ENCODE data around the gene PLXNA4.

The PLXNA4 gene

DNA sequence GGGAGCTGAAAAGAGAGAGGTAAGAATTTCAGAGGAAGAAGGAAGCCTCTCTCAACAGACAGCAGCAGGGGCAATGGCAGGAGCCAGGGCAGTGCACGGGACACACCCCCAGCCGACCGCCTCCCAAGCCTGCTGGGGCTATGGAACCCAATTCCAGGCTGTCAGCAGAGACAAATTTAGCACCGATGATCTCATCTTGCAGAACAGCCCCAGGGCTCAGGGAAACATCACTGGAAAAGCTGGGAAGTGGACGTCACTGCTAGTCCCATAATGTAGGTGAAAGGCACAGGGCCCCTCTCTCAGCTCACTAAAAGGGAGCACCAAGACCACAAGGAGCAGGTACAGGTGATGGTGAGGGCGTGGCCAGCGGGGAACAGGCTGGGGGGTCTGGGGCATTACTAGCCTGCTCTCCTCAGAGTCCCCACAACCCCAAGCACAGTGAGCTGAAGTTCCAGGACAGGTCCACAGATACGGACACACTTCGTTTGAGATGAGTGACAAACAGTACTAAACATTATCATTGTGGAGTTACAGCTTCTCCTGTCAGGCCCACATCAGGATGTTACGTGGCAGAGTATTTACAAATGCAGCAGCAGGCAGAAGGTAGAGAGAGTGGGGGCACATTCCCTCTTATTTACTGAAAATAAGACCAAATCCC lies 103.7 kb downstream of the PLXNA4 start:
- DNase-seq (ENCODE audit: low spot score): no peak
- TF ChIP-seq CTCF (IDR thresholded peaks at IDR 0.05; ENCODE audit: borderline replicate concordance, control extremely low read depth, extremely low read depth, insufficient read depth, missing control alignments): no peak
- in situ Hi-C loops (cut with MboI; ENCODE audit: low sequenced_read_pairs, unreplicated experiment): no loop called here

- in situ Hi-C loops (cut with MboI; ENCODE audit: low sequenced_read_pairs, unreplicated experiment): no loop called here
- no peak for TF ChIP-seq CTCF (IDR thresholded peaks at IDR 0.05; ENCODE audit: borderline replicate concordance, control extremely low read depth, extremely low read depth, insufficient read depth, missing control alignments)
- no peak for DNase-seq (ENCODE audit: low spot score)
Measured at GRCh38 chr7:132471515-132471914, 104.8 kb downstream of the PLXNA4 start.

DNA sequence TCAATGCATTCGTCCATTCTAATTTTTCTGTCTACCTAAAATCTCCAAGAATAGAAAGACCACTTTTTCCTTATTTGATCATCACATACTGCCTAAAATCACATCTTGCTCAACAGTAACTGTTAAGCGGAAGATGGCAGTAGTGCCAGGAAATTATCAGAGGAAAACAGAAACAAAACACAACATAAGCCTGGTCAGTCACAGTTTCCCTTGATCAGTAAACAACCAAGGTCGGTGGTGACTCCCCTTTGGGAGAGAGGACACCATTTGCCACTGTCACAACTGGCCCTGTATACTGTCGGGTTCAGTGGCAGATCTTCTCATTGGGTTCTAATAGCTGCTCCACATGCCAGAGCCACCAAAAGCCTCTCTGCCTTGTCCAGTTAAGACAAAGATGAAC lies 106.6 kb downstream of the PLXNA4 start:
- no peak for DNase-seq (ENCODE audit: low spot score)
- TF ChIP-seq CTCF (IDR thresholded peaks at IDR 0.05; ENCODE audit: borderline replicate concordance, control extremely low read depth, extremely low read depth, insufficient read depth, missing control alignments): no peak
- in situ Hi-C loops (cut with MboI; ENCODE audit: low sequenced_read_pairs, unreplicated experiment): no loop called here

DNA sequence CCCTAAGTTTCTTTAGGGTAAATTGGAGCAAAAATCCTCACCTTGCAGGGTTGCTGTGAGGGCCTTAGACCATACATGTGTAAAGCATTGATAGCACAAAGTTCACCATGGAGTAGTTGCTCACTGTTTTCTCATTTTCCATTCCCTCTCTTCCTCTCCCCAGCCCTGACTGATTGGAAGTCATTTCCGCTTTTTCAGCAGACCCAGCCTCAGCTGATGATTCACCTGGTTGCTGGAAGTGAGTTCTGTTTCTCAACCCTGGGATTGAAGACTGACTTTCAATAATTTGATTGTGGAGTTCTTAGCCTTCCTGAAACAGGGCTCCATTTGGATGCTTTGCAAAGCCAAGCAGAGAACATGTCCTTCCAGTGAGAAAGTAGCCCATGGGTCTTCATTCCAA lies 107.0 kb downstream of the PLXNA4 start:
- in situ Hi-C loops (cut with MboI; ENCODE audit: low sequenced_read_pairs, unreplicated experiment): no loop called here

DNA sequence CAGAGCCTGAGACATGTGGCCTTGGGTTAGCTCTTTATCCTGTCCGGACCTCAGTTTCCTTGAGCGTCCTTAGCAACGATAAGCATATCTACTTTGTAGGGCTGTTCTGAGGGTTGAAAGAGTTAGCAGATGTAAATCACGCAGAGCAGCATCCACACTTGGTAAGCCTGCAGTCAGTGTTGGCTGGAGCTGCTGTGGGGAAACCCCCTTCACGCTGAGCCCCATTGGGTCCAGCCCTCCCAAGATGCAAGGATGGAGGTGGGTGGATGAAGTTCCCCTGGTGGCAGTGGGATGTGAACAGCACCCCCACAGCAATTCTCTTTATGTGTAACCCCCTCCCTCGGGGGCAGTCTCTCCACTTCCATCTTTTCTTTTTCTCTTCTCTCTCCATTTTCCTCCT lies 109.9 kb downstream of the PLXNA4 start:
- TF ChIP-seq CTCF (IDR thresholded peaks at IDR 0.05; ENCODE audit: borderline replicate concordance, control extremely low read depth, extremely low read depth, insufficient read depth, missing control alignments): no peak
- in situ Hi-C loops (cut with MboI; ENCODE audit: low sequenced_read_pairs, unreplicated experiment): no loop called here
- DNase-seq (ENCODE audit: low spot score): no peak

More for the DNA sequence above, 107.0 kb downstream of the PLXNA4 start:
- no peak for TF ChIP-seq CTCF (IDR thresholded peaks at IDR 0.05; ENCODE audit: borderline replicate concordance, control extremely low read depth, extremely low read depth, insufficient read depth, missing control alignments)
- no peak for DNase-seq (ENCODE audit: low spot score)

- TF ChIP-seq CTCF (IDR thresholded peaks at IDR 0.05; ENCODE audit: borderline replicate concordance, control extremely low read depth, extremely low read depth, insufficient read depth, missing control alignments): no peak
- in situ Hi-C loops (cut with MboI; ENCODE audit: low sequenced_read_pairs, unreplicated experiment): no loop called here
- DNase-seq (ENCODE audit: low spot score): no peak
Measured at GRCh38 chr7:132465516-132465915, 110.8 kb downstream of the PLXNA4 start.

Measured in GM13976 (cell line).